Nephron progenitor cell (in vitro differentiated cells): ENCODE data around the gene ESYT1.

Experiments used
- DNase-seq: peaks from one replicate; pipeline ENCODE4 v3.0.0; 2021
- H3K27ac Mint-ChIP-seq: 2 replicates; pipeline ENCODE4 v1.8.0; 2021; ENCODE audit warnings: mild to moderate bottlenecking, moderate library complexity, mixed read lengths
- H3K27me3 Mint-ChIP-seq: 2 replicates; pipeline ENCODE4 v1.8.0; 2021; ENCODE audit warnings: mild to moderate bottlenecking, low read depth, mixed read lengths; ENCODE audit not compliant: poor library complexity
- H3K36me3 Mint-ChIP-seq: 2 replicates; pipeline ENCODE4 v1.8.0; 2021; ENCODE audit warnings: low read depth, mixed read lengths
- H3K4me1 Mint-ChIP-seq: 2 replicates; pipeline ENCODE4 v1.8.0; 2021; ENCODE audit warnings: mixed read lengths
- H3K4me3 Mint-ChIP-seq: 2 replicates; pipeline ENCODE4 v1.8.0; 2021; ENCODE audit warnings: mild to moderate bottlenecking, moderate library complexity, mixed read lengths
- H3K9me3 Mint-ChIP-seq: 2 replicates; pipeline ENCODE4 v1.8.0; 2021; ENCODE audit warnings: mild to moderate bottlenecking, moderate library complexity, mixed read lengths
- CTCF ChIP-seq: fragments of 200-600 bp; sonication (generic); IDR thresholded peaks from 2 replicates; pipeline ENCODE4 v1.5.0; 2021; ENCODE audit warnings: antibody characterized with exemption

ESYT1 gene

GRCh38 chr12:56102683-56103065 is 25.4 kb upstream of the ESYT1 start:
- peaks cover 51% of the 10 kb centered on the region for H3K4me1 Mint-ChIP-seq
- TF ChIP-seq CTCF = no peak
- H3K36me3 Mint-ChIP-seq = peaks cover 15% of the 10 kb centered on the region
- DNase-seq = no peak
- H3K27ac Mint-ChIP-seq = no peak overlapping the region
- H3K4me3 Mint-ChIP-seq = peak overlapping the region; percentile 97
- H3K27me3 Mint-ChIP-seq = no peaks in the 10 kb centered on the region
- no peaks in the 10 kb centered on the region for H3K9me3 Mint-ChIP-seq

DNA sequence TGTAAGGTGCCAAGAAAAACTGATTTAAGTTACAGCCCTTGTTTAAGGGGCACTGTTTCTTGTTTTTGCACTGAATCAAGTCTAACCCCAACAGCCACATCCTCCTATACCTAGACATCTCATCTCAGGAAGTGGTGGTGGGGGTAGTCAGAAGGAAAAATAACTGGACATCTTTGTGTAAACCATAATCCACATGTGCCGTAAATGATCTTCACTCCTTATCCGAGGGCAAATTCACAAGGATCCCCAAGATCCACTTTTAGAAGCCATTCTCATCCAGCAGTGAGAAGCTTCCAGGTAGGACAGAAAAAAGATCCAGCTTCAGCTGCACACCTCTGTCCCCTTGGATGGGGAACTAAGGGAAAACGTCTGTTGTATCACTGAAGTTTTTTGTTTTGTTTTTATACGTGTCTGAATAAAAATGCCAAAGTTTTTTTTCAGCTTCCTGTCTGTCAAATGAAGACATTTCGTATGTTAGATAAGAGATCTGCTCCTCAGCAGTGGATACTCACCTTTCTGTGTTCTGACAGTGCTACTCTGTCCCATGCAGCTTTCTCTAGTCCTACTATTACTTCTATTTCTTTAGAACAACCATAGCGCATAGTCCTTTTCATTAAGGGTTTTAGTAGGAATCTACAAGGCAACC is 24.9 kb upstream of the ESYT1 start:
- H3K4me1 Mint-ChIP-seq = peaks cover 49% of the 10 kb centered on the region
- no peaks in the 10 kb centered on the region for H3K9me3 Mint-ChIP-seq
- peak overlapping the region; percentile 97 for H3K4me3 Mint-ChIP-seq
- no peaks in the 10 kb centered on the region for H3K27me3 Mint-ChIP-seq
- DNase-seq = no peak
- no peak overlapping the region for H3K27ac Mint-ChIP-seq
- TF ChIP-seq CTCF = no peak
- H3K36me3 Mint-ChIP-seq = peaks cover 20% of the 10 kb centered on the region

GRCh38 chr12:56103823-56104108 is 24.3 kb upstream of the ESYT1 start:
- Mint-ChIP-seq H3K4me1 (peaks cover 49% of the 10 kb centered on the region), H3K9me3 (no peaks in the 10 kb centered on the region), H3K27ac (peak overlapping the region; percentile 99), H3K36me3 (peaks cover 25% of the 10 kb centered on the region), H3K27me3 (no peaks in the 10 kb centered on the region), H3K4me3 (peak overlapping the region; percentile 97)
- DNase-seq = no peak
- TF ChIP-seq CTCF = no peak

- peak within 1 kb of the TSS; percentile 99 for H3K27ac Mint-ChIP-seq
- peaks cover 49% of the 10 kb centered on the region for H3K4me1 Mint-ChIP-seq
- DNase-seq = peak; percentile 97
- no peak for TF ChIP-seq CTCF
- H3K27me3 Mint-ChIP-seq = no peaks in the 10 kb centered on the region
- H3K4me3 Mint-ChIP-seq = peak within 1 kb of the TSS; percentile 97
- peaks cover 30% of the 10 kb centered on the region for H3K36me3 Mint-ChIP-seq
- no peaks in the 10 kb centered on the region for H3K9me3 Mint-ChIP-seq
Measured at GRCh38 chr12:56104109-56104814, 23.8 kb upstream of the ESYT1 start, which contains the start of gene PA2G4. Gene PA2G4 (plus strand): TSS chr12:56104559. CDS start chr12:56104738, 179 bp downstream.

DNA sequence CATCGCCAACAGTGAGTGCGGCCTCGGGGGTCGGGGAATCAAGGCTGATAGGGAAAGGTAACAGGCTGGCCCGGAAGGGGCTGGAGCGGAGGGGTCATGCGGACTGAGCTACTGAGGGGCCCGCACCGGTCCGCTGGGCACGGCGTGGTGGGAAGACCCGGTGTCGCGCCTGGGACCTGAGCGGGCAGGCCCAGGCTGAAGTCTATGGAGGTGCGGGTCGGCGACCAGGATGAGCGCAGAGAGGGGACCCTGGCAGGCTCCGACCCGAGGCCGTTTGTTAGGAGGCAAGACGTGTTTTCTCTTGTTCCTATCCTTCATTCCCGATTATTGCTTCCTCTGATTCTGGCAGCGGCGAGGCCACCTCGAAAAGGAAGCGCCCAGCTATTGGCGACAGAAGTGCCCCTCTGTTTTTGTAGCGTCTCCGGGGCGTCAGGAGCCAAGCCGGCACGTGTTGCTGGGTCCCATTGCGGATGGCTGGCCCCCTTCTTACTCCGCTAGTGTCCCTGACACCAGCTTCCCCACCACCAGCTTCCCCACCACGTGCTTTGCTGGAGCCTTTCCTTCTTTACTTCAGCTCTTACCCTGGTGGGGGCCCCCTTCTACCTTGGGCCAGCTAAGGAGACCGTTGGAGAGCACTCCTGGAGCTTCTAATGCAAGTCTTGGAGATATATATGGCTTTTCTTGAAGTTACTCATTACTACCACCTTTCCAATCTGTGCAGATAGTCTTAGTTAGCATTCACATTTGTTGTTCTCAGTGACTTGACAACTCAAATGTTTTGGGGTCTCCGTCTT is 23.1 kb upstream of the ESYT1 start:
- TF ChIP-seq CTCF = no peak
- H3K36me3 Mint-ChIP-seq = peaks cover 36% of the 10 kb centered on the region

More for the DNA sequence above, 23.1 kb upstream of the ESYT1 start:
- no peaks in the 10 kb centered on the region for H3K27me3 Mint-ChIP-seq
- H3K4me1 Mint-ChIP-seq = peaks cover 49% of the 10 kb centered on the region
- no peaks in the 10 kb centered on the region for H3K9me3 Mint-ChIP-seq
- peak; percentile 55 for DNase-seq
- peak overlapping the region; percentile 97 for H3K27ac Mint-ChIP-seq
- H3K4me3 Mint-ChIP-seq = peak overlapping the region; percentile 97
